DND-41 (cell line): Measurements from ENCODE around the gene TRIM2.

Source experiments
- CTCF ChIP-seq: IDR thresholded peaks from 2 replicates; pipeline ENCODE4 v1.5.1; 2012; ENCODE audit warnings: borderline replicate concordance, low read length, moderate library complexity, mild to moderate bottlenecking; ENCODE audit not compliant: poor library complexity, severe bottlenecking; ENCODE audit errors: extremely low read depth
- EZH2 ChIP-seq: IDR thresholded peaks from 3 replicates; pipeline ENCODE4 v1.6.1; 2012; ENCODE audit warnings: borderline replicate concordance, low read depth, mild to moderate bottlenecking, moderate library complexity, low read length, inconsistent platforms; ENCODE audit not compliant: severe bottlenecking

- TF ChIP-seq CTCF (no peak), EZH2 (no peak)
Observed at GRCh38 chr4:153186046-153186728, 18.1 kb upstream of the TRIM2 start.
